ENCODE data around the gene GIPR.
"Not testable (repeated sequence)": the region's sequence is repeated elsewhere in the genome, so short reads cannot be mapped to it uniquely, and the experiment has no call there.

GIPR gene

DNA sequence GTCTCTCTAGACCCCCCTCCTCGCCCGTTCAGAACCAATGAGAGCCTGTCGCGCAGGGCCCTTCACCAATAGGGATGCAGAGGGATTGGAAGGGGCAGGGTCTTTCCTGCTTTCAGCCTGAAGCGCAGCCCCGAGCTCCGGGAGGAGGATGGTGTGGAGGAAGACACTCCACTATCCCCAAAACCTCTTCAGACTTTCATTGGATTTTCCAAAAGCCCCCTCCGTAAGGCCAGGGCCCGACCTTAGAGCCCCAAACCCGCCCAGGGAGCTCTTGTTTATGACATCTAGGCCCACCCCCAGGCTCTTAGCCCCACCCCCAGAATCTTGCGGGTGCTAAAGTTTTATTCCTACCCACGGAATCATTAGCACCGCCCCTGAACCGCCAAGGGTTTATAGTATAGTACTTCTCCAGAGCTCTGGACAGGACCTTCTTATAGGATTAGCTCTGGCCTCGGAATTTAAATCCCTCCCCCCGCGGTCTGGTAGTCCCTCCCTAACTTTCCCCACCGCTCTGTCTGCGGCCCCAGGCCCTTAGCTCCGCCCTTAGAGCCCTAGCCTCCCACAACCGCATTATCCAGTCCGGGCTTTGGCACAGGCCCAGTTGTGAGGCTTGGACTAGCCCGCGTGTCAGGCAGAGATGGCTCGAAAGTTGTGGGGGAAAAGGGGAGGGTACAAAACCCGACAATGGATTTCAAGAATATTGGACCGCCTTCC is 22.2 kb upstream of the GIPR start:
- DNase-seq (ENCODE audit: low read depth in 3 of 3): peak; percentile 53 to 80 (median 73)

- no peak for DNase-seq (ENCODE audit: low read depth in 3 of 3)
Observed at GRCh38 chr19:45646345-45646698, 21.7 kb upstream of the GIPR start.

DNA sequence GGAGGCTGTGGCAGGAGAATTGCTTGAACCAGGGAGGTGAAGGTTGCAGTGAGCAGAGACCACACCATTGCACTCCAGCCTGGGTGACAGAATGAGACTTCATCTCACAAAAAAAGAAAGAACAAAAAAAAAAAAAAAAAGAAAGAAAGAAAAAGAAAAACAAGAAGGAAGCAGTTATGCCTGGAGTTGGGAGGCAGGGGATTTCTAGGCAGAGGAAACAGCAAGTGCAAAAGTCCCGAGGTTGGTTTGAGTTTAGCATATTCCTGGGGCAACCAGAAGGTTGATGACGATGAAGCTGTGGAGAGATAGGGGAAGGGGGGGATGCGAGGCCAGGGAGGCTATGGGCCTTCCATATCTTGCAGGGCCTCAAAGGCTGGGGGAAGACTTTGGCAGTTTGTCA is 17.3 kb upstream of the GIPR start:
- no peak for DNase-seq (ENCODE audit: low read depth in 3 of 3)

GRCh38 chr19:45653634-45654033 is 14.4 kb upstream of the GIPR start:
- DNase-seq (ENCODE audit: low read depth in 3 of 3): no peak

DNA sequence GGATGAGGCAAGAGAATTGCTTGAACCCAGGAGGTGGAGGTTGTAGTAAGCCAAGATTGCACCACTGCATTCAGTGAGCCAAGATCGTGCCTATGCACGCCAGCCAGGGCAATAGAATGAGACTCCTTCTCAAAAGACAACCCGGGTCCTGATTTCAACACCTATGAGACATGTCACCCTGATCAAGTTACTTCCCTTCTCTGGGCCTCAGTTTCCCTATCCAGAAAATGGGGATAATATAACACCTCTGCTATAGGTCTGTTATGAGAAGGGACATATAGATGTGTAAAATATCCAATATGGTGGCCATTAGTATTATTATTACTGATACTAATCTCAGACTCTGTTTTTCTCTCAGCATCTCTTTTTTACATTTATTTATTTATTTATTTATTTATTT is 12.9 kb upstream of the GIPR start:
- DNase-seq (ENCODE audit: low read depth in 3 of 3): no peak

- DNase-seq (ENCODE audit: low read depth in 3 of 3): no peak
Observed at GRCh38 chr19:45657520-45658167, 10.4 kb upstream of the GIPR start.

DNA sequence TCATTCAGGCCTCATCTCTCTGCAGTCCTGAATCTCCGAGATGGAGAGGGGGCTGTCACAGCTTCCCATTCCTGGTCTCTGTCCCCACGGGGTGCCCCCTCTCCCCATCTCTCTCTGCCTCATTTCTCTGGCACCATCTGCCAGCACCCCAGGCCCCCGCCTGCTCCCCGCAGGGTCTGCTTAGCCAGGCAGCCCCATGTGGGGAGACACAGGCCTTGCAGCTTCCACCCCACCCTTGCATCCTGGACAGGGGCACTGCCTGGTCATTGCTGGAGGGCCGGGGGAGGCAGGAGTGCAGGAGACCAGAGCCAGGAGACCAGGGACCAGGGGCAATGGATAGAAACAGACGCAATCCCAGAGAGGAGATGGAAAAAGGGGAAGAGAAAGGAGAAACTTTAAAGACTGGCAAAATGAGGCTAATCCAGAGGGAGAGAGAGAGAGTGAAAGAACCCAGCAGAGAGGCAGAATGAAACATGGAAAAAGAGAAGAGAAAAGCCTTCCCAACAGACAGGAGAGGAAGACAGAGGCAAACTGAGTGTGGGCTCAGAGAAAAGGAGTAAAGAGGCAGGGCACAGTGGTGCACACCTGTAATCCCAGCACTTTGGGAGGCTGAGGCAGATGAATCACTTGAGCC is 8.8 kb upstream of the GIPR start:
- no peak for DNase-seq (ENCODE audit: low read depth in 3 of 3)

DNA sequence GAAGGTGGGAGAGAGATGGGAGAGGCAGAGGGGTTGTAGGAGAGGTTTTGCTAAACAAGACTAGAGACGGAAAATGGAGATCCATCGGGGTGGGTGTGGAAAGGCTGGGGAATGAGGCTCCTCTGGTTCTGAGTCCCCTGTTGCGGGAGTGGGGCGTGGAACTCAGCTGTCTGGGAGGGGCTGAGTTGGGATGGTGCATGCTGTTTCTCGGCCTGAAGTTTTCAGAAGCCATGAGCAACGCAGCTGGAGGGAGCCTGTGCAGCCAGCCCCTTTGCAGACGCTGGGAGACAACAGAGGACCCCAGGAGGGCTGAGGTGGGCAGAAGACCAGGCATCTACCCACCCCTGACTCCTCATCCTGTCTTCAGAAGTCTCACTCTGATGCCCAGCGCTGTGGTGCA is 7.4 kb upstream of the GIPR start:
- DNase-seq (ENCODE audit: low read depth in 3 of 3): no peak

DNA sequence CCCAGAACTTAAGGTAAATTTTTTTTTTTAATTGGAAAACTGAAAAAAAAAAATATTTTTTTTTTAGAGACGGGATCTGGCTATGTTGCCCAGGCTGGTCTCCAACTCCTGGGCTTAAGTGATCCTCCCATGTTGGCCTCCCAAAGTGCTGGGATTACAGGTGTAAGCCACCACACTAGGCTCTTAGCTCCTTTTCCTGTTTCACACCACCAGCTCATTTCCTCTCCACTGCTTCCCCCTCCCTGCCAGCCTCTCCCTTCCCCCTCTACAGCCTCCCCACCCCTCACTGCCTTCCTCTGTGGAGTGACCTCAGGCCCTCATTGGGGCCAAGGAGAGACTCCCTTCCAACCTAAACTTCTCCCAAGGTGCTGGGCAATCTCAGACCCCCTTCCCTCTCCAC is 4.2 kb upstream of the GIPR start:
- no peak for DNase-seq (ENCODE audit: low read depth in 3 of 3)

GRCh38 chr19:45664575-45664974 is 3.4 kb upstream of the GIPR start:
- no peak for DNase-seq (ENCODE audit: low read depth in 3 of 3)

GRCh38 chr19:45668342-45668871 is 386 bp downstream of the GIPR start:
- DNase-seq (ENCODE audit: low read depth in 3 of 3): peak in 1 of 3 experiments; percentile 34

DNA sequence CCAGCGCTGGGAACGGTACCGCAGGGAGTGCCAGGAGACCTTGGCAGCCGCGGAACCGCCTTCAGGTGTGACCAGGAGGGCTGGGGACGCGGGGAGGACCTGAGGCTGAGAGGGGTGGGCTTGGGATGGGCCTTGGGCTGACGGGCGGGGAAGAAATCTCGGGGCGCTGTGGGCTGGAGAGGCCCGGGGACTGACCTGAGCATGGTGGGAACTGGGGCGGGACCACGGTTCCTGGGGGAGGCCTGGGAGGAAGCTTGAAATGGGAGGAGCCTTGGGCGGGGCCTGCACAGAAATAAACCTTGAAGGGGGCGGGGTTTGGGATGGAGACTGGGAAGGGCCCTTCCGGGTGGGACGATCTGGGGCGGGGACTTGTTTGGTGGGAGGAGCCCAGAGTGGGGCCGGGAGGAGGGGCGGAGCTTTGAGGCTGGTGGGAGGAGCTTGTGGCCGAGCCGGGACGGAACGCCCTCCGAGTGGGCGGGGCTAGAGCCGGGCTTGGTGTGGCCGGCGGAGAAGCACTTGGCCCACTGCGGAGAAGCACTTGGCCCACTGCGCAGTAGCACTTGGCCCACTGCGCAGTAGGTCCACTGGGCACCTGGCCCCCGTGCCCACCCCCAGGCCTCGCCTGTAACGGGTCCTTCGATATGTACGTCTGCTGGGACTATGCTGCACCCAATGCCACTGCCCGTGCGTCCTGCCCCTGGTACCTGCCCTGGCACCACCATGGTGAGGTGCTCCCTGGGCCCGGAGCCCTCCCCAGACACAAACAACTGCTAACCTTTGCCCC is 2.8 kb downstream of the GIPR start:
- DNase-seq (ENCODE audit: low read depth in 3 of 3): peak in 1 of 3 experiments; percentile 61

- no peak for DNase-seq (ENCODE audit: low read depth in 3 of 3)
Observed at GRCh38 chr19:45674946-45675345, 6.9 kb downstream of the GIPR start.

- peak in 1 of 3 experiments; percentile 45 for DNase-seq (ENCODE audit: low read depth in 3 of 3)
Observed at GRCh38 chr19:45676851-45677263, 8.8 kb downstream of the GIPR start.

- peak; percentile 60 to 91 (median 68) for DNase-seq (ENCODE audit: low read depth in 3 of 3)
Observed at GRCh38 chr19:45677351-45678230, 9.6 kb downstream of the GIPR start.

DNA sequence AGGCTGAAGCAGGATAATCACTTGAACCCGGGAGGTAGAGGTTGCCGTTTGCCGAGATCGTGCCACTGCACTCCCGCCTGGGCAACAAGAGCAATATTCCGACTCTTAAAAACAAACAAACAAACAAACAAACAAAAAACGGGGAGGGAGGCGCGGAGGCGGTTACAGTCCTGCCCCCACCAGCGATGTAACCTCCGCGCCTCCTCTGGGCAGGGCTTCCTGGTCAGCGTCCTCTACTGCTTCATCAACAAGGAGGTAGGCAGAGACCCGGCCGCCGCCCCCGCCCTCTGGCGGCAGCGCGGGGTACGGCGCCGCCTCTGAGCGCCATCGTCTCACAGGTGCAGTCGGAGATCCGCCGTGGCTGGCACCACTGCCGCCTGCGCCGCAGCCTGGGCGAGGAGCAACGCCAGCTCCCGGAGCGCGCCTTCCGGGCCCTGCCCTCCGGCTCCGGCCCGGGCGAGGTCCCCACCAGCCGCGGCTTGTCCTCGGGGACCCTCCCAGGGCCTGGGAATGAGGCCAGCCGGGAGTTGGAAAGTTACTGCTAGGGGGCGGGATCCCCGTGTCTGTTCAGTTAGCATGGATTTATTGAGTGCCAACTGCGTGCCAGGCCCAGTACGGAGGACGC is 13.5 kb downstream of the GIPR start:
- peak; percentile 63 to 83 (median 73) for DNase-seq (ENCODE audit: low read depth in 3 of 3)

- DNase-seq (ENCODE audit: low read depth in 3 of 3): no peak
Observed at GRCh38 chr19:45682117-45682516, 14.1 kb downstream of the GIPR start.

DNA sequence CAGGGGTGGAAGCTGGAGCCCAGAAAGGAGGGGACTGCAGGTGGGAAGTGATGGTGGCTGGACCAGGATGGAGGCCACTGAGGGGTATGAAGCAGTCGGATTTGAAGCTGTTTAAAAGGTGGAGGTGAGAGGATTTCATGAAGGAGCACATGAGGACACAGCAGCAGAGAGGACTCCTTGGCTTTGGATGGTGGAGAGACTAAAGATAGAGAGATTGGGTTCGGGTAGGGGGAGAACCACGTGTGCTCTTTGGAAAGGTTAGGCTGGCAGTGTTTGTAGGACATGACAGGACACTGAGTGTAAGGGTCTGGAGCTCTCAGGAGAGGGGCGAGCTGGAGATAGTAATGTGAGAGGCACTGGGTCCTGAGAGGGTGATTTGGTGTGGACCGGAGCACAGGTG is 14.9 kb downstream of the GIPR start:
- no peak for DNase-seq (ENCODE audit: low read depth in 3 of 3)

DNA sequence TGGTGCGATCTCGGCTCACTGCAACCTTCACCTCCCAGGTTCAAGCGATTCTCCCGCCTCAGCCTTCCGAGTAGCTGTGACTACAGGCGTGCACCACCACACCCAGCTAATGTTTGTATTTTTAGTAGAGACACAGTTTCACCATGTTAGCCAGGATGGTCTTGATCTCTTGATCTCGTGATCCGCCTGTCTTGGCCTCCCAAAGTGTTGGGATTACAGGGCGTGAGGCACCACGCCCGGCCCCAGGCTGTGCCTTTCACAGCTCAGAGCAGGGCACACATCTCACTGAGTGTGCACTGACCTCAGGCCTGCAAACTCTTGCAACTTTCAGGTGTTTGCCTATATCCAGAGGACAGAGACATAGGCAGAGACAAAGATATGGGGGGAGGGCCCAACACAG is 17.0 kb downstream of the GIPR start:
- DNase-seq (ENCODE audit: low read depth in 3 of 3): not testable (repeated sequence)

- no peak for DNase-seq (ENCODE audit: low read depth in 3 of 3)
Observed at GRCh38 chr19:45687599-45687998, 19.6 kb downstream of the GIPR start.

Measured in stimulated activated CD4-positive, alpha-beta T cell treated with anti-CD3 and anti-CD28 coated beads, TNF-alpha, amount 100 ng/mL, for 24 hours (primary cell).